22Rv1 (cell line): ENCODE data around the gene ALDH9A1.
A peak's percentile ranks its signal among the peaks of the same experiment; 100 is the strongest.
"Not testable (repeated sequence)": the region's sequence is repeated elsewhere in the genome, so short reads cannot be mapped to it uniquely, and the experiment has no call there.

Experiments
- H3K27ac ChIP-seq: fragments of 450-650 bp; 2 replicates; pipeline ENCODE4 v1.5.1; 2017
- ZFX ChIP-seq: fragments of 450-650 bp; IDR thresholded peaks from 2 replicates; pipeline ENCODE4 v1.6.1; 2017; ENCODE audit warnings: antibody characterized with exemption, borderline replicate concordance
- TF ChIP-seq, protein P1 (sequence below): fragments of 450-650 bp; IDR thresholded peaks from 2 replicates; pipeline ENCODE4 v1.5.1; 2017; ENCODE audit warnings: mild to moderate bottlenecking

The ALDH9A1 gene

DNA sequence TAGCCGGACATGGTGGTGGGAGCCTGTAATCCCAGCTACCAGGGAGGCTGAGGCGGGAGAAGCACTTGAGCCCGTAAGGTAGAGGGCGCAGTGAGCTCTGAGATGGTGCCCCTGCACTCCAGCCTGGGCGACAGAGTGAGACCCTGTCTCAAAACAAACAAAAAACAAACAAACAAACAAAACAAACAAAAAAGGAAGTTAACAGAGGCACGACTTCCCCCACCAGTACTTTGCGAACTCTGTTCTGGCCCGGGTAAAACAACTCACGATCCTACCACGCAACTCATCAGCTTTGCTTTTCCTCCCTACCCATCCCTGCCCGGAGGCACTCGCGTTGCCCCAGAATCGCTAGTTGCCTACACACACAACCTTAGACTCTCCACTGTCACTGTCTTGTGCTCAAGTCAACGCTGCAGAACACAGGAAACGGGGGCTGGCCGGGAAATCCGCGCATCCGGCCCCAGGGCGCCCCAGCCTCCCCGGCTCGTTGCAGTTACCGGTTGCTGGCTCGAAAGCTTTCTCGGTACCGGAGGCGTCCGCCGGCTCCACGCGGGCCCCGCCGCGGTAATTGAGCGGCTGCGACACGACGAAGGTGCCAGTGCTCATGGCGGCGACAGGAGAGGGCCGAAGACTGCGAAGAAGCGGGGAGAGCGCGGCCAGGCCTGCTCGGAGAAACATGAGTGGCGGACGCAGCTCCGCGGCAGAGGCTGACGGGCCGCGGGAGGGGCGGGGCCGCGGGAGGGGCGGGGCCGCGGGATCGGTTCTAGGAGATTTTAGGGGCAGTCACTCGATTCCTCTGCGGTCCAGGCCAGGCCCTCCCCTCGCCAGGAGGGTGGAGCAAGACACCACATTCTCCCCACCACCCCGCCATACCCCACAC lies at the start of gene ALDH9A1:
Gene ALDH9A1, minus strand, starts transcription at position 682 of the 880 bp plus-strand sequence. Its CDS starts 4 bp downstream, at position 678.
- peak within 1 kb of the TSS; percentile 87 for H3K27ac ChIP-seq
- TF ChIP-seq, protein P1, sequence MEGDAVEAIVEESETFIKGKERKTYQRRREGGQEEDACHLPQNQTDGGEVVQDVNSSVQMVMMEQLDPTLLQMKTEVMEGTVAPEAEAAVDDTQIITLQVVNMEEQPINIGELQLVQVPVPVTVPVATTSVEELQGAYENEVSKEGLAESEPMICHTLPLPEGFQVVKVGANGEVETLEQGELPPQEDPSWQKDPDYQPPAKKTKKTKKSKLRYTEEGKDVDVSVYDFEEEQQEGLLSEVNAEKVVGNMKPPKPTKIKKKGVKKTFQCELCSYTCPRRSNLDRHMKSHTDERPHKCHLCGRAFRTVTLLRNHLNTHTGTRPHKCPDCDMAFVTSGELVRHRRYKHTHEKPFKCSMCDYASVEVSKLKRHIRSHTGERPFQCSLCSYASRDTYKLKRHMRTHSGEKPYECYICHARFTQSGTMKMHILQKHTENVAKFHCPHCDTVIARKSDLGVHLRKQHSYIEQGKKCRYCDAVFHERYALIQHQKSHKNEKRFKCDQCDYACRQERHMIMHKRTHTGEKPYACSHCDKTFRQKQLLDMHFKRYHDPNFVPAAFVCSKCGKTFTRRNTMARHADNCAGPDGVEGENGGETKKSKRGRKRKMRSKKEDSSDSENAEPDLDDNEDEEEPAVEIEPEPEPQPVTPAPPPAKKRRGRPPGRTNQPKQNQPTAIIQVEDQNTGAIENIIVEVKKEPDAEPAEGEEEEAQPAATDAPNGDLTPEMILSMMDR = peak; percentile 85
- no peak for TF ChIP-seq ZFX

DNA sequence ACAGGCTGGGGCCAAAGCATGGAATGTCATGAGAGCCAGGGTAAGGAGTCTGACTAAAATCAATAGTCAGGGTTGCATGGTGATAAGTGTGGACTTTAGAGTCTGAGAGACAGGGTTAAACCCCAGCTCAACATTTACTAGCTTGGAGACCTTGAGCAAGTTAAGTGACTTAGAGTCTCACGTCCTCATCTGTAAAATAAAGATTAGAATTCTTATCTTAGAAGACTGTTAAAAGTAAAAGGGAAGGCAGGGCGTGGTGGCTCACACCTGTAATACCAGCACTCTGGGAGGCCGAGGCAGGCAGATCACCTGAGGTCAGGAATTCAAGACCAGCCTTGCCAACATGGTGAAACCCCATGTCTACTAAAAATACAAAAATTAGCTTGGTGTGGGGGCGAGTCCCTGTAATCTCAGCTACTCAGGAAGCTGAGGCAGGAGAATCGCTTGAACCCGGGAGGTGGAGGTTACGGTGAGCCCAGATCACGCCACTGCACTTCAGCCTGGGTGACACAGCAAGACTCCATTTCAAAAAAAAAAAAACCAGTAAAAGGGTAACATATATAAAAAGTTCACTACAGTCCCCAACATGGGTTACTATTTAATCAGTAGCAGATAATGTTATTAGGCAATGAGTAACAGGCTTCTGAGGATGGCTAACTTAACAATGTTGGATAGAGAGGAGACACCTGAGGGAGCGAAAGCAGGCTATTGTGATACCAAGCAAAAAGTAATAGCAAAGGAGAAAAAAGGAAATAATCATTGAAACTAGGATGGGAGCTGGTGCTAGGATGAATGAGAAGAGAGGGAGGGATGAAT lies 49.5 kb upstream of the ALDH9A1 start:
- TF ChIP-seq ZFX = no peak
- TF ChIP-seq, protein P1 = no peak
- H3K27ac ChIP-seq = no peak overlapping the region

DNA sequence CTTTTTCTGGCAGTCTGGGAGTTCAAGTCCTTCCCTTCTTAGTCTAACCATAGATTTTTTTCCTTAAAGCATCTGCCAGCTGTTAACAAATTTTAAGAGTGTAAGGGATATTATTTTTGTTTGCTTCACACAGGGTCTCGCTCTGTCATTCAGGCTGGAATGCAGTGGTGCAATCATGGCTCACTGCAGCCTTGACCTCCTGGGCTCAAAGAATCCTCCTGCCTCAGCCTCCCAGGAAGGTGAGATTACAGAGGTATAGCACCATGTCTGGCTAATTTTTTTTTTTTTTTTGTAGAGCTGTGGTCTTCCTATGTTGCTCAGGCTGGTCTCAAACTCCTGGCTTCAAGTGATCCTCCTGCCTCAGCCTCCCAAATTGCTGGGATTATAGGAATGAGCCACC lies 46.6 kb upstream of the ALDH9A1 start:
- H3K27ac ChIP-seq = not testable (repeated sequence)

DNA sequence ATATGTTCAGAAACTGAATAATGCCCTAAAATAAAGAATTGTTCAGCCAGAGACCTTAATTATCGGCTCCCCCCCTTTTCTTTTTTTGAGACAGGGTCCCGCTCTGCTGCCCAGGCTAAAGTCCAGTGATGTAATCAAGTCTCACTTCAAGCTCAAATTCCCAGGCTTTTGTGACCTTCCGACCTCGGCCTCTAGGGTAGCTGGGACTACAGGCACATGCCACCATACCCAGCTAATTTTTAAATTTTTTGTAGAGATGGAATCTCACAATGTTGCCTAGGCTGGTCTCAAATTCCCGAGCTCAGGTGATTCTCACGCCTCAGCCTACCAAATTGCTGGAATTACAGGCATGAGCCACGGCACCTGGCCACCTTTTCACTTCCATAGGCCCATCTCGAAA lies 43.8 kb upstream of the ALDH9A1 start:
- TF ChIP-seq, protein P1 = no peak
- no peak for TF ChIP-seq ZFX
- no peak overlapping the region for H3K27ac ChIP-seq

DNA sequence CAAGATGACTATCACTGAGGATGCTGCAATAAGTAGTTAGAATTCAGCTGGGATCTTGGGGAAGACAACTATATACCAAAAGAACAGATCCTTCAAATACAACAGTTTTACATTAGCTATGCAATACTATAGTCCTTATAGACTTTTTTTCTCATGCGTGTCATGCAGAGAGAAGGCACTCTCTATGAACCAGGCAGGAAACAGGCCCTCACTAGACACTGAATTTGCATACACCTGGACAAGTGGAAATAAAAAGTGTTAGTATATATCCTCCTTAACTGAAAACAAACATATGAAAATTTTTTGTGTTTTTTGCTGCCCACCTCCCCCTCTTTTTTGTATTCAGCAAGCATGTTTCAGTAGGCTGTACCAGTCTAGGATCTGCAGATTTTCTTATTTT lies 40.4 kb upstream of the ALDH9A1 start:
- peak overlapping the region; percentile 51; the same call in 1 of the 2 replicates for H3K27ac ChIP-seq
- TF ChIP-seq ZFX = no peak
- TF ChIP-seq, protein P1 = no peak

DNA sequence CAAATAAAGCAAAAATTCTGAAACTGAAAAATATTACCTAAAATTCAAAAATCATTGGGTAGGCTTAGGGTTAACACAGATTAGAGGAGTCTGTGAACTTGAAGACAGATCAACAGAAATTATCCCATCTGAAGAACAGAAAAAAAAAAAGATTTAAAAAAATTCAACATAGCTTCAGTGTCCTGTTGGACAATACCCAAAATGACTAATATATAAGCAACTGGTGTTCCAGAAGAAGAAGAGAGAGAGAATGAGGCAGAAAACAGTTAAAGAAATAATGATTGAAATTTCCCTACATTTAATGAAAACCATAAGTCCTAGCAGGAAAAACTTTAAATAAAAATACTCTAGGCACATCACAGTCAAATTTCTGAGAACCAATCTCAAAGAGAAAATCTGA lies 38.8 kb upstream of the ALDH9A1 start:
- peak overlapping the region; percentile 51; the same call in 1 of the 2 replicates for H3K27ac ChIP-seq
- TF ChIP-seq, protein P1 = no peak
- no peak for TF ChIP-seq ZFX

DNA sequence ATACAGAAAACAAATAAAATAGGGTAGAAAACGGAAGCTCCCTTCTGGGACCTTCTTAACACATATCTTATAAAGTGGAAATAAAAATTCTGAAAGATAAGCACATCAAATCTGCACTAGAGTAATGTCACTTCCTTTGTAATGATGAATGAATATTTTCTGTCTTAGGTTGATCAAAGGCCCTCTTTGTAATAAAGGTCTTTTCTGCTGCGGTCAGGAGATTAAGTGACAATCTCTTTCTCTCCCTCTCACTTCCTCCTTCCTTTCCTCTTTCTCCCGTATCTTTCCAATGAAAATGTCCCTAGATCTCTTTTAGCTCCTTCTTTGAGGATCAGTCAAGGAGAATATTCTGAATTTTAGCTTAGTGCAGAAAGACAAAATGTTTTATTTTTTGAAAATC lies 36.5 kb upstream of the ALDH9A1 start:
- TF ChIP-seq ZFX = no peak
- no peak overlapping the region for H3K27ac ChIP-seq

DNA sequence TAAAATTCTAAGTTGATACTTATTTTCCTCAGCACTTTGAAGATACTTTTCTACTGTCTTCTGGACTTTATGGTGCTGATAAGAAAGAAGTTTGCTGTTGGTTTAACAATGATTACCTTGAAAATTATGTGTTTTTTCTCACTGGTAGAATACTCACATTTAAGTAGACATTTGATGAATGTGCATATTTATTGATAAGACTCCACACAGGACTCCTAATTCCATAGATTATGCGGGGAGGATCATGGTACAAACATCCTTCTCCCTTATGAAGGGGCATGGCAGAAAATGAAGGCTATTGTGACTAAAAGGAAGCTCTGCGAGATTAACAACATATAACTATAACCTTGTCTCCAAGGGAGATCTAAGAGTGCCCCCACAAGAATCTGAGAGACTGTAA lies 28.5 kb upstream of the ALDH9A1 start:
- H3K27ac ChIP-seq = no peak overlapping the region
- TF ChIP-seq, protein P1 = no peak
- no peak for TF ChIP-seq ZFX
